ENCODE data around the gene CCND1.
"Not testable (repeated sequence)": the region's sequence is repeated elsewhere in the genome, so short reads cannot be mapped to it uniquely, and the experiment has no call there.

Gene CCND1

DNA sequence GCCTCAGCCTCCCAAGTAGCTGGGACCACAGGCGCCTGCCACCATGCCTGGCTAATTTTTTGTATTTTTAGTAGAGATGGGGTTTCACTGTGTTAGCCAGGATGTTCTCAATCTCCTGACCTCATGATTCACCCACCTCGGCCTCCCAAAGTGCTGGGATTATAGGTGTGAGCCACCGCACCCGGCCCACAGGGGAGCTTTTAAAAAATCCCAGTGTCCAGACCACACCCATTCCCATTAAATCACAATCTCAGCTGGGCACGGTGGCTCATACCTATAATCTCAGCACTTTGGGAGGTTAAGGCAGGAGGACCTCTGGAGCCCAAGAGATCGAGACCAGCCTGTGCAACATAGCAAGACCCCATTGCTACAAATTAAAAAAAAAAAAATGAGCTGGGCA lies 55.0 kb downstream of the CCND1 start:
- not testable (repeated sequence) for DNase-seq

DNA sequence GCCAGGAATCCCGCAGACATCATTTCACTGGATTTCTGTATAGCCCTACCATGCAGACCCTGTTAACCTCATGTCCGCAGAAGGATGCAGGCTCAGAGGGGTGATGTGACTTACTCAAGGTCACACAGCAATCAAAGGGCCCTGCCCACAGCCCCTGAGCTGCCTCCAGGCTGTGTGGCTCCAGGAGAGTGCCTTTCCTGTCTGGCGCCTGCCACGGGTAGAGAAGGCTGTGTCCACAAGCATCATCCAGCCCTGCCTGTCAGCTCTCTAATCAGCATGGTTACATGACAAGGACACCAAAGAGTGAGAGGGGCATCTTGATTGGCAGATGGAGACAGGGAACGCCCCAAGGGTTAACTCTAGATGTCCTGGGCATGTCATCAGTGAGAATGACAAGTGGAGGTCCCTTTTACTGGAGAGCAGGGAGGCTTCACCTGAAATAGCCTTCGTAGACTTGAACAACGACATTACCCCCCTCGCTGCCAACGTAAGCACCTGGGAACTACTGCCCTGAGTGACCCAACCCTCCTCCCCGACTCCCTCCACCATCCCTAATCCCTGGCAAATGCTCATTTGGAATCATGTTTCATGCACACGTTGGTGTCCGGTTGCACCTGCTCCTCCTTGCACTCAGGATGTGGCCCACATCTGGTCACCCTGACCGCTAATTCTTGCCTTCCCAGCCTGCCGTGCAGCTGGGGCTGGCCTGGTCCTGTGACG lies 56.0 kb downstream of the CCND1 start:
- no peak for DNase-seq

GRCh38 chr11:69697469-69697843 lies 56.5 kb downstream of the CCND1 start:
- DNase-seq, result no peak

DNA sequence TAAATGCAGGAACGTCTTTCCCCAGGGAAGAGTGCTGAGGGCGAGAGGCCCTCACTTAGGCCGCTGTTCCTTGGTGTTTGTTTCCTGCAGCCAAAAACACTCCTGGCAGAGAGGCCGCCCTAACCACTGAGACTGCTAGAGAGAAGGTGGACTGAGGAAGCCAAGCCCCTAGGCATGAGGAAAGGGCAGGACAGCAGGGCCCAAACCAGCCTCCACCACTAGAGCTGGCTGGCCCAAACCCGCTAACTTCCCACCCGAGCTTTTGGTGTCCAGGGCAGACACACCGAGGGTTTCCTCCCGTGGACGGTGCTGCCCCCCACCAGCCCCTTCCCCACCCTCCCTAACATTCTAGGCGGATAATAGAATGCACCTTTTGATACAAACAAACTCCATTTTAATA lies 56.9 kb downstream of the CCND1 start:
- DNase-seq, result no peak

DNA sequence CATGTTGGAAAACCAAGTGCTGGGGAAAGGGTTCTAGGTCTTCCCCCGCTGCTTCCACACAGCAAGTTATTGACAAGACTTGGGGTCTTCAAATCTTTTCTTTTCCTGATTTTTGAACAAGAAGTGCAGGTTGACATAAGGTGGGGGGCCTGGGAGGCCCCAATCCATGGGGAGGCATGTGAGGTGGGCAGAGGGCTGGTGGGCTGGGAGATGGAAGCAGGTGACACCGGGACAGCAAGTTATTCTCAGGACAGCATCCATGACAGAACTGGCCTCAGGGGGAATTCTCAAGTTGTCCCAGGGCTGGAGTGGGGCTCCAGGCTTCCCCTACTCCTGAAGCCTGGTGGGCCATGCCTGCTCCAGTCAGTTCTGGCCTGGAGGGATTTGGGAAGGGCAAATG lies 57.4 kb downstream of the CCND1 start:
- no peak for DNase-seq

- peak; percentile 44 for DNase-seq
These were observed 58.3 kb downstream of the CCND1 start for GRCh38 chr11:69699213-69699612.

DNA sequence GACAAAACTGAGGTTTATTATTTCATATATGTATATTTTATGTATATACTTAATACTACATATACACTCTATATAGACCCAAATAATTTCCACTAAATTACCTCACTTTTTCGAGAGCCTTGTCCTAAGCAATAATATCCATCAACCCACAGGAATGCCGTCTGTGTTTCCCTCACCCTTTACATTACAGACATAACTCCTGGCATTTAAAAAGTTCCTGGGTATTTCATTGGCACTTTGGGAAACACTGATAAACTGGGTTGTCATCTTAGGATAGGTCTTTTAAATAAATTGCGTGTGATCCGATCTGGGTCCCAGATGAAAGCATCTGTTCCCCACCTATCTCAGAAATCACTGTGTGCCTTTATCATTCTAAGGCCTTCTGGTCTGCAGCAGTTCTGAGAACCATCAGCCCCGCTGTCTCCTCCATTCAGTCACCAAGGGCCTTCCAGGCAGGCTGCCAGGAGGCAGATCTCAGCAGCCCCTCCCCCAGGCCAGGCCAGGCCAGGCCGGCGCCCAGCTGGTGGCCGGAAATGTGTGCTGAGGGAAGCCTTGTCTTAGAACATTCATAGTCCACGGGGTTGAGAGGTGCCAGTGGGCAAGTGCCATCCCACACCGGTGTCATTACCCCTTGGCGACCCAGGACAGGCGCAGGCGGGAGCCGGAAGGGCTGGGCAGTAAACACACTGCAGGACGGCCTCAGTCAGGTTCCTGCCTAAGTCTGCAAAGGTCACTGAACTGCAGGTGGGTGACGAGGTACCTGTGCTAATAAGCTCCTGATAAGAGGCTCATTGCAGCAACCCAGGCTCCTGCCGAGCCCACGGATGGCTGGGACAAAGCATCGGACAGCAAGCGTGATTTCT lies 59.6 kb downstream of the CCND1 start:
- DNase-seq, result peak; percentile 60

- no peak for DNase-seq
These were observed 61.3 kb downstream of the CCND1 start for GRCh38 chr11:69702239-69702691.

- no peak for DNase-seq
These were observed 62.0 kb downstream of the CCND1 start for GRCh38 chr11:69702769-69703452.

GRCh38 chr11:69703453-69703767 lies 62.5 kb downstream of the CCND1 start:
- DNase-seq, result no peak

Measured in kidney glomerular epithelial cell (primary cell).